ENCODE results near the gene WDR4.
"Not testable (repeated sequence)": the region's sequence is repeated elsewhere in the genome, so short reads cannot be mapped to it uniquely, and the experiment has no call there.

- TF ChIP-seq CTCF (IDR thresholded peaks at IDR 0.05; ENCODE audit: low read depth, low read length, poor library complexity, severe bottlenecking); EZH2phosphoT487 (IDR thresholded peaks at IDR 0.05; ENCODE audit: borderline replicate concordance, low read length): not testable (repeated sequence)
These were observed 71.9 kb downstream of the WDR4 start for GRCh38 chr21:42807293-42807895.
